Mesendoderm (in vitro differentiated cells): ENCODE results near the gene IDH3G.
A peak's percentile ranks its signal among the peaks of the same experiment; 100 is the strongest.

Experiments
- DNase-seq: peaks from one replicate; pipeline ENCODE4 v3.0.0; 2013
- H2AK5ac ChIP-seq: 2 replicates; pipeline ENCODE4 v1.6.1; 2013; ENCODE audit warnings: low read length, inconsistent platforms
- H2BK120ac ChIP-seq: 2 replicates; pipeline ENCODE4 v1.6.1; 2013; ENCODE audit warnings: low read depth, mild to moderate bottlenecking, low read length, moderate library complexity, mixed read lengths
- H2BK15ac ChIP-seq: replicated peaks from 2 replicates; pipeline ENCODE4 v1.6.1; 2013; ENCODE audit warnings: low read depth, mild to moderate bottlenecking, moderate library complexity
- H2BK5ac ChIP-seq: 2 replicates; pipeline ENCODE4 v1.6.1; 2013; ENCODE audit warnings: low read length, inconsistent platforms
- H3K18ac ChIP-seq: 2 replicates; pipeline ENCODE4 v1.6.1; 2013; ENCODE audit warnings: mild to moderate bottlenecking, low read length, mixed read lengths
- H3K23ac ChIP-seq: one replicate; pipeline ENCODE4 v1.6.1; 2013; ENCODE audit warnings: low read length
- H3K27ac ChIP-seq: 2 replicates; pipeline ENCODE4 v1.5.1; 2013; ENCODE audit warnings: low read depth, mild to moderate bottlenecking, inconsistent platforms, low read length, moderate library complexity
- H3K27me3 ChIP-seq: 2 replicates; pipeline ENCODE4 v1.6.1; 2013; ENCODE audit warnings: low read length, control low read depth, mild to moderate bottlenecking, inconsistent platforms; ENCODE audit not compliant: insufficient read depth, poor library complexity
- H3K36me3 ChIP-seq: 2 replicates; pipeline ENCODE4 v1.6.1; 2013; ENCODE audit warnings: low read length, inconsistent platforms; ENCODE audit not compliant: control insufficient read depth, insufficient read depth
- H3K4ac ChIP-seq: one replicate; pipeline ENCODE4 v1.6.1; 2013; ENCODE audit warnings: low read depth, mild to moderate bottlenecking, low read length, moderate library complexity
- H3K4me1 ChIP-seq: 2 replicates; pipeline ENCODE4 v1.6.1; 2013; ENCODE audit warnings: low read depth, low read length, inconsistent platforms; ENCODE audit not compliant: control insufficient read depth
- H3K4me2 ChIP-seq: 2 replicates; pipeline ENCODE4 v1.6.1; 2013; ENCODE audit warnings: low read length
- H3K4me3 ChIP-seq: 2 replicates; pipeline ENCODE4 v1.5.1; 2013; ENCODE audit warnings: mild to moderate bottlenecking, low read length
- H3K56ac ChIP-seq: one replicate; pipeline ENCODE4 v1.6.1; 2013; ENCODE audit warnings: low read length
- H3K79me1 ChIP-seq: 2 replicates; pipeline ENCODE4 v1.6.1; 2013; ENCODE audit warnings: low read length, inconsistent platforms
- H3K79me2 ChIP-seq: 2 replicates; pipeline ENCODE4 v1.6.1; 2013; ENCODE audit warnings: mild to moderate bottlenecking, low read length; ENCODE audit not compliant: control insufficient read depth, insufficient read depth
- H3K9ac ChIP-seq: 2 replicates; pipeline ENCODE4 v1.6.1; 2013; ENCODE audit warnings: low read length, inconsistent platforms
- H4K5ac ChIP-seq: one replicate; pipeline ENCODE4 v1.6.1; 2013; ENCODE audit warnings: low read length
- H4K8ac ChIP-seq: one replicate; pipeline ENCODE4 v1.6.1; 2013; ENCODE audit warnings: low read depth, mild to moderate bottlenecking, control low read depth, low read length, moderate library complexity
- WGBS: extraction: QIAGEN DNeasy Blood & Tissue Kit; methylation state at CpG from one replicate; pipeline ENCODE4 v1.1.7; 2013; ENCODE audit warnings: low lambda C conversion rate, missing lambda C conversion rate; ENCODE audit not compliant: insufficient coverage; ENCODE audit errors: extremely low coverage; 5-methylcytosine and 5-hydroxymethylcytosine counted together

IDH3G gene

DNA sequence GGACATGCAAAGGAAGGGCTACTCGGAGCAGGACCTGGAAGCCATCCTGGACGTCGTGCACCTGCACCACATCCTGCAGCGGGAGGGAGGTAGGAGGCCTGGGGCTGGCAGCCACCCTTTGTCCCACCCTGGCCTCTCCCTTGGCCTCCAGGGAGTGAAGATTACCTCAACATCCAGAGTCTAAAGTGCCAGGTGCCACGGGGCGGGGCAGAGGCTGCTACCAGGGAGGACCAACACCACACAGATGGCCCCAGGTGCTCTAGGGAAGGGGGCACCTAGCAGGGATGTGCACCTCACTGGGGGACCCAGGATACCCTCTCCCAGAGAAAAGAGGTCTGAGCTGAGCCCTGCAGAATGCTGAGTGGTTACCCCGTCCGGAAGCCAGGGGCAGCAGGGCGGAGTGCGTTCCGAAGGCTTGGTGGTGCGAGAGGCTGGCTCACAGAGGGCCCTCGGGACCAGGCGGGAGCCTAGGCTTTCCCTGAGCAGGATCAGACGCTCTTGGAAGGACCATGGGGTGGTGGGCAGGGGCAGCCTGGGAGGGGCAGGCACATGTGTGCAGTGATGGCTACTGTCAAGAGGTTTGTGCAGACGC lies 53.4 kb downstream of the IDH3G start:
- Histone ChIP-seq H3K79me2 (no peaks in the 10 kb centered on the region), H3K27ac (no peak overlapping the region), H3K23ac (no peak overlapping the region), H3K4me3 (no peak overlapping the region), H3K4ac (no peak overlapping the region), H3K56ac (no peak overlapping the region), H3K79me1 (no peaks in the 10 kb centered on the region), H2AK5ac (no peak overlapping the region), H3K18ac (no peak overlapping the region), H4K8ac (no peak overlapping the region), H2BK15ac (no peak overlapping the region), H3K36me3 (no peaks in the 10 kb centered on the region), H3K9ac (no peak overlapping the region), H2BK5ac (no peak overlapping the region), H3K4me2 (no peak overlapping the region), H3K4me1 (no peaks in the 10 kb centered on the region), H3K27me3 (no peaks in the 10 kb centered on the region), H4K5ac (no peak overlapping the region), H2BK120ac (no peak overlapping the region)
- DNase-seq = no peak
- no CpG with 5 or more reads among the region's 16 CpGs for WGBS

DNA sequence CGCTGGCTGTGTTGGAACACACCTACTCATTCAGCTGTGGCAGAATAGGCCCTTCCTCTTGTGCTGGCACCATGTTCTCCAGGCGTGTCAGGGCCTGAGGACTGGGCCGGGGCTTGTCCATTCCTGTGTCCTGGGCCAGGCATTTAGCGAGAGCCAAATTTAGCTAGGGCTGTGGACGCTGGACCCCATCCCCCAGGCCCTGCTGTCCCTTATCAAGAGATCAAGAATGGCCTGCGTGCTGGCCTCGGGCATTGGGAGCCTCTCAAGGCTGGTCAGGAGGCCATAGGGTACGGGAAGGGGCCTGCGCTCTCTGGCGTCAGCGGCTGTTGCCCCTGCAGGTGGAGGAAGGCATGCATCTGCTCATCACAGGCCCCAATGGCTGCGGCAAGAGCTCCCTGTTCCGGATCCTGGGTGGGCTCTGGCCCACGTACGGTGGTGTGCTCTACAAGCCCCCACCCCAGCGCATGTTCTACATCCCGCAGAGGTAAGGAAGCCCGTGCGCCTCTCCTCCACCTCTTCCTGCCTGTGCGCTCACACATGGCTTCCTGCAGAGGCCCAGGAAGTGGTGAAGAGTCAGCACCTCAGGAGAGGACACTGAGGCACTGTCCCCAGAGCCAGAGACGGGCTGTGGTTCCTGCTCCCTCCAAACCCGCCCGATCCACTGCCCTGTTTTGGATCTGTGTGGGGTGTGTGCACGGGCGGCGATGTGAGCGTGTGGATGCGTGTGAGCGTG lies 54.3 kb downstream of the IDH3G start:
- Histone ChIP-seq H3K23ac (no peak overlapping the region), H2BK15ac (no peak overlapping the region), H3K9ac (no peak overlapping the region), H3K18ac (no peak overlapping the region), H3K27ac (no peak overlapping the region), H3K4me2 (no peak overlapping the region), H3K27me3 (no peaks in the 10 kb centered on the region), H4K8ac (no peak overlapping the region), H3K56ac (no peak overlapping the region), H3K4me1 (peaks cover 3% of the 10 kb centered on the region), H2AK5ac (no peak overlapping the region), H3K79me2 (no peaks in the 10 kb centered on the region), H3K4ac (no peak overlapping the region), H4K5ac (no peak overlapping the region), H3K4me3 (no peak overlapping the region), H2BK120ac (no peak overlapping the region), H2BK5ac (no peak overlapping the region), H3K79me1 (no peaks in the 10 kb centered on the region), H3K36me3 (no peaks in the 10 kb centered on the region)
- DNase-seq = no peak
- no CpG with 5 or more reads among the region's 29 CpGs for WGBS

GRCh38 chrX:153738056-153738605 lies 56.0 kb downstream of the IDH3G start:
- H3K27me3 ChIP-seq = no peaks in the 10 kb centered on the region
- H3K36me3 ChIP-seq = no peaks in the 10 kb centered on the region
- DNase-seq = no peak
- H3K79me1 ChIP-seq = no peaks in the 10 kb centered on the region
- no peak overlapping the region for H3K56ac ChIP-seq
- no peak overlapping the region for H3K4me3 ChIP-seq
- peaks cover 3% of the 10 kb centered on the region for H3K4me1 ChIP-seq
- no peak overlapping the region for H3K27ac ChIP-seq
- H4K8ac ChIP-seq = no peak overlapping the region
- H3K23ac ChIP-seq = no peak overlapping the region
- H3K4ac ChIP-seq = no peak overlapping the region
- no peak overlapping the region for H3K9ac ChIP-seq
- no peaks in the 10 kb centered on the region for H3K79me2 ChIP-seq
- H3K4me2 ChIP-seq = no peak overlapping the region
- no peak overlapping the region for H3K18ac ChIP-seq
- WGBS = no CpG with 5 or more reads among the region's 27 CpGs
- no peak overlapping the region for H4K5ac ChIP-seq
- no peak overlapping the region for H2BK15ac ChIP-seq
- H2BK120ac ChIP-seq = no peak overlapping the region
- H2BK5ac ChIP-seq = no peak overlapping the region
- no peak overlapping the region for H2AK5ac ChIP-seq

DNA sequence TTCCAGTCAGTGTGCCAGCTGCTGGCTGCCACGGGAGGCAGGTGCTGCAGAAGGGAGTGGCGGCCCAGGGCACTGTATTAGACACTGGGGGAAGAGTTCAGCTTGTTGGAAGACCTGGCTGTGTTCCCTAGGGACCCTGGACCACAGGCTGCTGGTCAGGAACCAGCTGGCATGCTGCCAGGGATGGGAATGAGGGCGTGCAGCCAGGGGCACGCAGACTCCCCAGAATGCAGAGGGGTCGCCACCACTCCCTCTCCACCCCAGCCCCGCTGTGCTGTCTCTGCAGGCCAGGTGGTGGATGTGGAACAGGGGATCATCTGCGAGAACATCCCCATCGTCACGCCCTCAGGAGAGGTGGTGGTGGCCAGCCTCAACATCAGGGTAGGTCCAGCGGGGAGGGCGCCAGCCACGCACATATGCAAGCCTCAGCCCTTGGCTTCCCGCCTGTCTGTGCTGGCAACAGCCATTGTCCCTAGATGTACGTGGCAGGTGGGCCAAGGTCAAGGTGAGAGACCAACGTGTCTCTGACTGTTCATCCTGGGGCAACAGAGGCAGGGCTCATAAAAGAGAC lies 57.2 kb downstream of the IDH3G start:
- Histone ChIP-seq H3K27me3 (no peaks in the 10 kb centered on the region), H3K4me3 (no peak overlapping the region), H3K9ac (no peak overlapping the region), H2AK5ac (no peak overlapping the region), H4K5ac (no peak overlapping the region), H3K27ac (no peak overlapping the region), H2BK15ac (no peak overlapping the region), H3K23ac (no peak overlapping the region), H3K79me2 (no peaks in the 10 kb centered on the region), H3K36me3 (no peaks in the 10 kb centered on the region), H3K4me2 (no peak overlapping the region), H4K8ac (no peak overlapping the region), H2BK120ac (no peak overlapping the region), H3K4me1 (peaks cover 3% of the 10 kb centered on the region), H3K56ac (no peak overlapping the region), H3K79me1 (no peaks in the 10 kb centered on the region), H3K4ac (no peak overlapping the region), H2BK5ac (no peak overlapping the region), H3K18ac (no peak overlapping the region)
- no peak for DNase-seq
- no CpG with 5 or more reads among the region's 15 CpGs for WGBS

- Histone ChIP-seq H3K23ac (no peak overlapping the region), H3K9ac (no peak overlapping the region), H2BK120ac (no peak overlapping the region), H3K79me2 (no peaks in the 10 kb centered on the region), H4K8ac (no peak overlapping the region), H3K27ac (no peak overlapping the region), H4K5ac (no peak overlapping the region), H2BK5ac (no peak overlapping the region), H3K4ac (no peak overlapping the region), H3K18ac (peak overlapping the region; percentile 29), H3K27me3 (no peaks in the 10 kb centered on the region), H3K56ac (no peak overlapping the region), H2BK15ac (no peak overlapping the region), H3K4me1 (peaks cover 3% of the 10 kb centered on the region), H3K79me1 (no peaks in the 10 kb centered on the region), H3K36me3 (no peaks in the 10 kb centered on the region), H3K4me2 (no peak overlapping the region), H3K4me3 (no peak overlapping the region), H2AK5ac (no peak overlapping the region)
- no peak for DNase-seq
- WGBS = no CpG with 5 or more reads among the region's 30 CpGs
Observed at GRCh38 chrX:153736071-153736820, 57.9 kb downstream of the IDH3G start.
